HL-60 (cell line): ENCODE data around the gene E2F4.

Experiments
- DNase-seq, 2 experiments: peaks; one replicate each; pipeline ENCODE4 v3.0.0-alpha.2; 2010 to 2020; ENCODE audit warnings: low read depth in 1 of 2, low spot score in 1 of 2
- H3K27ac ChIP-seq: fragments of 250-450 bp; sonication (Bioruptor Pico); replicated peaks from 2 replicates; pipeline ENCODE4 v1.5.1; 2020; ENCODE audit warnings: mild to moderate bottlenecking, moderate library complexity
- H3K27me3 ChIP-seq: fragments of 250-450 bp; sonication (Bioruptor Pico); 2 replicates; pipeline ENCODE4 v1.5.1; 2021; ENCODE audit warnings: mild to moderate bottlenecking, moderate library complexity; ENCODE audit not compliant: insufficient read depth, poor library complexity, severe bottlenecking
- H3K4me3 ChIP-seq: replicated peaks from 2 replicates; pipeline ENCODE4 v1.5.1; 2011; ENCODE audit warnings: mild to moderate bottlenecking, control low read depth, low read length; ENCODE audit not compliant: insufficient read depth
- CTCF ChIP-seq: IDR thresholded peaks from one replicate; pipeline ENCODE4 v1.5.1; 2011; ENCODE audit warnings: low read length, control low read depth, inconsistent platforms; ENCODE audit not compliant: insufficient read depth
- GABPA ChIP-seq: IDR thresholded peaks from 2 replicates; pipeline ENCODE4 v1.6.1; 2012; ENCODE audit warnings: low read depth
- POLR2AphosphoS5 ChIP-seq: IDR thresholded peaks from 2 replicates; pipeline ENCODE4 v1.6.1; 2012; ENCODE audit warnings: low read depth
- REST ChIP-seq: IDR thresholded peaks from 2 replicates; pipeline ENCODE4 v1.6.1; 2012; ENCODE audit warnings: low read depth; ENCODE audit not compliant: insufficient replicate concordance
- SPI1 ChIP-seq: IDR thresholded peaks from 2 replicates; pipeline ENCODE4 v1.6.1; 2012; ENCODE audit warnings: low read depth, mild to moderate bottlenecking, borderline replicate concordance

The E2F4 gene

GRCh38 chr16:67197704-67198103 lies 5.7 kb downstream of the E2F4 start:
- Histone ChIP-seq H3K27me3 (no peaks in the 10 kb centered on the region), H3K4me3 (no peak overlapping the region), H3K27ac (no peak overlapping the region)
- TF ChIP-seq REST, result no peak
- no peak for TF ChIP-seq GABPA
- no peak for TF ChIP-seq SPI1
- no peak for TF ChIP-seq CTCF
- TF ChIP-seq POLR2AphosphoS5, result no peak
- no peak for DNase-seq

- no peak overlapping the region for H3K4me3 ChIP-seq
- H3K27ac ChIP-seq, result no peak overlapping the region
- no peaks in the 10 kb centered on the region for H3K27me3 ChIP-seq
- TF ChIP-seq POLR2AphosphoS5 (no peak), SPI1 (no peak), GABPA (no peak), REST (no peak), CTCF (peak; percentile 67)
- peak in 1 of 2 experiments; percentile 70 for DNase-seq
These were observed 6.3 kb downstream of the E2F4 start for GRCh38 chr16:67198238-67198734.

GRCh38 chr16:67199011-67199807 lies 7.3 kb downstream of the E2F4 start, which contains the start of gene ELMO3:
TSS of gene ELMO3 (plus strand) at chr16:67199131. CDS start at chr16:67199327, 196 bp downstream.
- Histone ChIP-seq H3K27me3 (no peaks in the 10 kb centered on the region), H3K4me3 (no peak within 1 kb of the TSS), H3K27ac (no peak within 1 kb of the TSS)
- no peak for DNase-seq
- TF ChIP-seq POLR2AphosphoS5, result no peak
- TF ChIP-seq CTCF, result no peak
- no peak for TF ChIP-seq GABPA
- TF ChIP-seq REST, result no peak
- no peak for TF ChIP-seq SPI1
